BE2C (cell line): ENCODE data around the gene TRPT1.
A peak's percentile ranks its signal among the peaks of the same experiment; 100 is the strongest.

Experiments used
- DNase-seq: peaks from one replicate; pipeline ENCODE4 v3.0.0-alpha.2; 2020
- H3K27me3 ChIP-seq: fragments of 250-450 bp; sonication (Bioruptor Pico); 2 replicates; pipeline ENCODE4 v1.5.1; 2020; ENCODE audit warnings: mild to moderate bottlenecking
- H3K36me3 ChIP-seq: fragments of 250-450 bp; sonication (Bioruptor Pico); 2 replicates; pipeline ENCODE4 v1.5.1; 2020; ENCODE audit warnings: mild to moderate bottlenecking
- H3K4me1 ChIP-seq: fragments of 250-450 bp; sonication (Bioruptor Pico); 2 replicates; pipeline ENCODE4 v1.5.1; 2020
- H3K4me3 ChIP-seq: 2 replicates; pipeline ENCODE4 v1.5.1; 2011; ENCODE audit warnings: low read depth, low read length
- H3K9me3 ChIP-seq: fragments of 250-450 bp; sonication (Bioruptor Pico); 2 replicates; pipeline ENCODE4 v1.5.1; 2020
- CTCF ChIP-seq: IDR thresholded peaks from 2 replicates; pipeline ENCODE4 v1.5.1; 2012; ENCODE audit warnings: mild to moderate bottlenecking, low read depth, low read length

TRPT1 gene

GRCh38 chr11:64232182-64232966, 6.4 kb upstream of the TRPT1 start:
- Histone ChIP-seq H3K9me3 (no peaks in the 10 kb centered on the region), H3K27me3 (no peaks in the 10 kb centered on the region), H3K36me3 (no peaks in the 10 kb centered on the region), H3K4me1 (no peaks in the 10 kb centered on the region; the same call in 1 of the 2 replicates), H3K4me3 (no peak overlapping the region)
- TF ChIP-seq CTCF: no peak
- no peak for DNase-seq

GRCh38 chr11:64231546-64231945, 5.6 kb upstream of the TRPT1 start:
- Histone ChIP-seq H3K36me3 (no peaks in the 10 kb centered on the region), H3K4me3 (no peak overlapping the region), H3K4me1 (no peaks in the 10 kb centered on the region; the same call in 1 of the 2 replicates), H3K27me3 (no peaks in the 10 kb centered on the region), H3K9me3 (no peaks in the 10 kb centered on the region)
- TF ChIP-seq CTCF: no peak
- no peak for DNase-seq

GRCh38 chr11:64230985-64231365, 5.0 kb upstream of the TRPT1 start:
- no peak for DNase-seq
- no peaks in the 10 kb centered on the region for H3K9me3 ChIP-seq
- TF ChIP-seq CTCF: no peak
- H3K4me3 ChIP-seq: peak overlapping the region; percentile 65
- no peaks in the 10 kb centered on the region for H3K36me3 ChIP-seq
- H3K27me3 ChIP-seq: no peaks in the 10 kb centered on the region
- H3K4me1 ChIP-seq: no peaks in the 10 kb centered on the region; the same call in 1 of the 2 replicates

- DNase-seq: peak; percentile 84
- Histone ChIP-seq H3K27me3 (no peaks in the 10 kb centered on the region), H3K36me3 (no peaks in the 10 kb centered on the region), H3K9me3 (no peaks in the 10 kb centered on the region), H3K4me1 (no peaks in the 10 kb centered on the region; the same call in 1 of the 2 replicates), H3K4me3 (peak within 1 kb of the TSS; percentile 65)
- no peak for TF ChIP-seq CTCF
These were observed 4.4 kb upstream of the TRPT1 start, which contains the start of gene DNAJC4 for GRCh38 chr11:64230171-64230984. Gene DNAJC4 (plus strand): TSS chr11:64230548. CDS start chr11:64230855, 307 bp downstream.

GRCh38 chr11:64229744-64230170, 3.8 kb upstream of the TRPT1 start:
- H3K36me3 ChIP-seq: no peaks in the 10 kb centered on the region
- no peaks in the 10 kb centered on the region for H3K9me3 ChIP-seq
- no peaks in the 10 kb centered on the region for H3K27me3 ChIP-seq
- DNase-seq: no peak
- TF ChIP-seq CTCF: no peak
- peak overlapping the region; percentile 65 for H3K4me3 ChIP-seq
- H3K4me1 ChIP-seq: no peaks in the 10 kb centered on the region; the same call in 1 of the 2 replicates
